Measurements from ENCODE around the gene RNF213.

RNF213 gene

DNA sequence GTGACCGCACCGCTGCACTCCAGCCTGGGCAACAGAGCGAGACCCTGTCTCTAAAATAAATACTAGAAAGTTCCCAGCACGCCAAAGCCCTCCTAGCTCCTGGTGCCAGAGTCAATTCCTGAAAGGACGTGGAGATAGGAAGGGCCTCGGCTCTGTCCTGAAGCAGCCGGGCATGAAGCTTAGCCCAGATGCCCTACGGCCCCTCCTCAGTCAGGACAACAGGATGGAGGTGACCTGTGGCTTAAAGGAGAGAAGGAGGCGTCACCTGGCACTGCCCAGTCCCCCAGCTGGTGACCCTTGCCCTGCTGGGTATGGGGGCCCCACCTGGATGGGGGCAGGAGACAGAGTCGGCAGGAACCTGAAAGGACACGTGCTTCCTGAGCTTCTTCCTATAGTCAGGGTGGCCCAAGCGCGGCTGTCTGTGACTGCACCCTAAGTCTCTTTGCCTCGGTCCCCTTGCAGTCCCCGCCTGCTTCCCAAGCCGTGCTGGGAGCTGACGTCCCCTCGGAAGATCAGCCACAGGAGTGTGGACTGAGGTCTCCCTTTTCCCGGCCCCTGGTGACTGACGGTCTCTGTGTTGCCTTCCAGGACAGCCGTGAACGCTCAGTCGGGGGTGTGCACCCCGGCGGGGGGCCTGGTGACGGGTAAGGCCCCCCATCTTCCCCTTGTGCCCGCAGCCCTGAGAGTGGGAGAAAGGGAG lies 14.9 kb upstream of the RNF213 start:
- Histone ChIP-seq H3K4me3 (ENCODE audit: low read depth in 1 of 2, low read length in 2 of 2) (no peak overlapping the region), H3K9me3 (ENCODE audit: low read length) (no peaks in the 10 kb centered on the region), H3K36me3 (ENCODE audit: insufficient read depth, low read length) (peaks cover 30% of the 10 kb centered on the region), H3K4me1 (ENCODE audit: insufficient read depth, low read length) (no peaks in the 10 kb centered on the region), H3K9ac (ENCODE audit: low read length) (no peak overlapping the region), H3K27ac (ENCODE audit: low read depth, low read length) (no peak overlapping the region), H3K27me3 (ENCODE audit: control insufficient read depth in 1 of 2, insufficient read depth in 2 of 2, low read length in 2 of 2) (no peaks in the 10 kb centered on the region)

GRCh38 chr17:80246266-80246681 lies 14.4 kb upstream of the RNF213 start:
- Histone ChIP-seq H3K27ac (ENCODE audit: low read depth, low read length) (no peak overlapping the region), H3K9ac (ENCODE audit: low read length) (no peak overlapping the region), H3K36me3 (ENCODE audit: insufficient read depth, low read length) (peaks cover 27% of the 10 kb centered on the region)

DNA sequence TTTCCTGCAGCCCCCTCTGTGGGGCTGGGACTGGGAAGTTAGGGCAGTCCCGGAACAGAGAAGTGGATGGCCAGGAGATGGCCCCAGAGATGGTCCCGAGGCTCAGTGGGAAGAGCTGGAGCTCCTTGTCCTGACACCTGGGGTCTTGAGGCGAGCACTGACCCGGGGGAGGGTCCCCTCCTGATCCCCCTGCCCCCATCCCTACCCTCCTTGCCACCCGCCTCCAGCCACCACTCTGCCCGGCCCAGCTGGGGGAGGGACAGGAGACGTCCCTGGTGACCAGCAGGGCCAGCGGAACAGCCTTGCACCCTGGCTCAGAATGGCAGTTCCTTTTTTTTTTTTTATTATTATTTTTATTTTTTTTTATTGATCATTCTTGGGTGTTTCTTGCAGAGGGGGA lies 13.9 kb upstream of the RNF213 start:
- Histone ChIP-seq H3K27me3 (ENCODE audit: control insufficient read depth in 1 of 2, insufficient read depth in 2 of 2, low read length in 2 of 2) (no peaks in the 10 kb centered on the region), H3K9me3 (ENCODE audit: low read length) (no peaks in the 10 kb centered on the region), H3K4me1 (ENCODE audit: insufficient read depth, low read length) (no peaks in the 10 kb centered on the region), H3K4me3 (ENCODE audit: low read depth in 1 of 2, low read length in 2 of 2) (no peak overlapping the region), H3K36me3 (ENCODE audit: insufficient read depth, low read length) (peaks cover 22% of the 10 kb centered on the region), H3K27ac (ENCODE audit: low read depth, low read length) (no peak overlapping the region), H3K9ac (ENCODE audit: low read length) (no peak overlapping the region)

More at GRCh38 chr17:80246266-80246681, 14.4 kb upstream of the RNF213 start:
- H3K4me1 ChIP-seq (ENCODE audit: insufficient read depth, low read length): no peaks in the 10 kb centered on the region
- no peak overlapping the region for H3K4me3 ChIP-seq (ENCODE audit: low read depth in 1 of 2, low read length in 2 of 2)
- H3K27me3 ChIP-seq (ENCODE audit: control insufficient read depth in 1 of 2, insufficient read depth in 2 of 2, low read length in 2 of 2): no peaks in the 10 kb centered on the region
- no peaks in the 10 kb centered on the region for H3K9me3 ChIP-seq (ENCODE audit: low read length)

DNA sequence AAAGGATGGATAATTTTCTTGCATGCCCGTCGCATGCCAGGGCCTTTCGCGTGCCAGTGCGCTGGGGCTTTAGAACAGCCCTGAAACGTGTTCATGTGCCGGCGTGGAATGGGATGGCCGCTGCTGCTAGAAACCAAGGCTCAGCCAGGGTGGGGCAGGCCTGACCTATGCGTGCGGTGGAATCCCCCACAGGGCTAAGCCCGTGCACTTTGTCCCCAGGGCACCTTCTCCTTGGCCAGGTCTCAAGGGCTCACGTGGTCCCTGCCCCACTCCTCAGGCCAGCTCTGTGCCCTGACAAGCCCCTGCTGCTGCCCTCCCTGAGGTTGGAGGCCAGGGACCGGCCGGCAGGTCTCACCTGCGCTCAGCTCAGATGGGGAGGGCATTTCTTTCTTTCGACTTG lies 13.1 kb upstream of the RNF213 start:
- no peaks in the 10 kb centered on the region for H3K27me3 ChIP-seq (ENCODE audit: control insufficient read depth in 1 of 2, insufficient read depth in 2 of 2, low read length in 2 of 2)
- no peak overlapping the region for H3K27ac ChIP-seq (ENCODE audit: low read depth, low read length)
- no peaks in the 10 kb centered on the region for H3K9me3 ChIP-seq (ENCODE audit: low read length)
- no peak overlapping the region for H3K4me3 ChIP-seq (ENCODE audit: low read depth in 1 of 2, low read length in 2 of 2)
- no peaks in the 10 kb centered on the region for H3K4me1 ChIP-seq (ENCODE audit: insufficient read depth, low read length)
- H3K9ac ChIP-seq (ENCODE audit: low read length): no peak overlapping the region
- H3K36me3 ChIP-seq (ENCODE audit: insufficient read depth, low read length): peaks cover 15% of the 10 kb centered on the region

DNA sequence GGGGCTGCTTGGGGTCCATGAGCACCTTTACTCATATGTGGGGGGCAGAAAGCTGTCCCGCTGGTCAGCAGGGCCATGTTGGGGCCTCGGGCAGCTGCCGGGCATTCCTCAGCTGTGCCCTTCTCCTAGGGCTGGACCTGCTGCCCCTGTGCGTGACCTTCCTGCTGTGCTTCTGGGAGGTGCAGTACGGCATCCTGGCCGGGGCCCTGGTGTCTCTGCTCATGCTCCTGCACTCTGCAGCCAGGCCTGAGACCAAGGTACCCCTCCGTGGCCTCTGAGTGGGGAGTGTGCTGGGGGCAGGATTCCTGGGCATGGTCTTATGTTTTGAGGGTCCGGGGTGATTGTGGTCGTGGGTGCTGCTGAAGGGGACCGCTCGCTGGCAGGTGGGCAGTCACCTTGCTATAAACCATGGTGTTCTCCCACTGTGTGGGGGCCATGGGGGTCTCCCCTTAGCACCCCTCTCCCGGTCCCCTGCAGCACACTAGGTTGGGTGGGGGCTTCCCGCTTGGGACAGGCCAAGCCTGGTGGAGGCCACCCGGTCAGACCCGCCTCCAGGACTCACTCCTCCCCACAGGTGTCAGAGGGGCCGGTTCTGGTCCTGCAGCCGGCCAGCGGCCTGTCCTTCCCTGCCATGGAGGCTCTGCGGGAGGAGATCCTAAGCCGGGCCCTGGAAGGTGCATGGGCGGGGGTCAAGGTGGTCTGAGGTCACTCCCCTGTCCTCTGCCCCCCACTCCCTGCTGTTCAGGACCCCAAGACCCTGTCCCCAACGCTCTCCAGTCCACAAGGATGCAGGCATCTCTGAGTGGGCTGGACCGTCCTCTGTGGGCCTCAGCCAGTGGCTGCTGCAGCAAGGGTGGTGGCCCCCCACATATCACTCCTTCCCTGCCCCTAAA lies 12.4 kb upstream of the RNF213 start:
- Histone ChIP-seq H3K27ac (ENCODE audit: low read depth, low read length) (no peak overlapping the region), H3K9ac (ENCODE audit: low read length) (no peak overlapping the region), H3K4me3 (ENCODE audit: low read depth in 1 of 2, low read length in 2 of 2) (no peak overlapping the region), H3K9me3 (ENCODE audit: low read length) (no peaks in the 10 kb centered on the region), H3K27me3 (ENCODE audit: control insufficient read depth in 1 of 2, insufficient read depth in 2 of 2, low read length in 2 of 2) (no peaks in the 10 kb centered on the region), H3K36me3 (ENCODE audit: insufficient read depth, low read length) (peaks cover 15% of the 10 kb centered on the region), H3K4me1 (ENCODE audit: insufficient read depth, low read length) (no peaks in the 10 kb centered on the region)

- peaks cover 13% of the 10 kb centered on the region for H3K36me3 ChIP-seq (ENCODE audit: insufficient read depth, low read length)
- H3K4me1 ChIP-seq (ENCODE audit: insufficient read depth, low read length): no peaks in the 10 kb centered on the region
- no peaks in the 10 kb centered on the region for H3K9me3 ChIP-seq (ENCODE audit: low read length)
- no peak overlapping the region for H3K27ac ChIP-seq (ENCODE audit: low read depth, low read length)
- no peak overlapping the region for H3K4me3 ChIP-seq (ENCODE audit: low read depth in 1 of 2, low read length in 2 of 2)
- H3K9ac ChIP-seq (ENCODE audit: low read length): no peak overlapping the region
- H3K27me3 ChIP-seq (ENCODE audit: control insufficient read depth in 1 of 2, insufficient read depth in 2 of 2, low read length in 2 of 2): no peaks in the 10 kb centered on the region
These were observed 11.6 kb upstream of the RNF213 start for GRCh38 chr17:80248894-80249710.

DNA sequence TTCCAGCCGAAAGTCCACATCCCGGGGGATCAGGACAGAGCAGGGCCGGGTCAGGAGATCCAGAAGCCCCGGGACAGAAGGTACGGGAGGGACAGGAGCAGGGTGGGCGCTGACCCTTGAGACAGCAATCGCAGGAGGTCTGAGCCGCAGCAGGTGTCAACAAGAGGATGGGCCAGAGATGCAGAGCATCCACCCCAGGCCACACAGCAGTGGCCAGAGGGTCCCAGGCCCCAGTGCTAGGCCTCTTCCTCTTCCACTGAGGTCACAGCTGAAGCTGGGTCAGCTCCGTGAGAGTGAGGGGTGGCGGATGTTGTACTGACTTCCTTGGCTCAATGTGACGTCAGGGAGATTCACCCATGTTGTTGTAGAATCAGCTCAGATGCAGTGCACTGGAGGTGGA lies 8.7 kb upstream of the RNF213 start:
- no peak overlapping the region for H3K4me3 ChIP-seq (ENCODE audit: low read depth in 1 of 2, low read length in 2 of 2)
- H3K9ac ChIP-seq (ENCODE audit: low read length): no peak overlapping the region
- no peaks in the 10 kb centered on the region for H3K9me3 ChIP-seq (ENCODE audit: low read length)
- H3K27me3 ChIP-seq (ENCODE audit: control insufficient read depth in 1 of 2, insufficient read depth in 2 of 2, low read length in 2 of 2): no peaks in the 10 kb centered on the region
- H3K27ac ChIP-seq (ENCODE audit: low read depth, low read length): no peak overlapping the region
- no peaks in the 10 kb centered on the region for H3K4me1 ChIP-seq (ENCODE audit: insufficient read depth, low read length)
- H3K36me3 ChIP-seq (ENCODE audit: insufficient read depth, low read length): no peaks in the 10 kb centered on the region

GRCh38 chr17:80252871-80253270 lies 7.8 kb upstream of the RNF213 start:
- Histone ChIP-seq H3K27ac (ENCODE audit: low read depth, low read length) (no peak overlapping the region), H3K9ac (ENCODE audit: low read length) (no peak overlapping the region), H3K36me3 (ENCODE audit: insufficient read depth, low read length) (no peaks in the 10 kb centered on the region), H3K4me3 (ENCODE audit: low read depth in 1 of 2, low read length in 2 of 2) (no peak overlapping the region), H3K9me3 (ENCODE audit: low read length) (no peaks in the 10 kb centered on the region), H3K4me1 (ENCODE audit: insufficient read depth, low read length) (no peaks in the 10 kb centered on the region), H3K27me3 (ENCODE audit: control insufficient read depth in 1 of 2, insufficient read depth in 2 of 2, low read length in 2 of 2) (no peaks in the 10 kb centered on the region)

DNA sequence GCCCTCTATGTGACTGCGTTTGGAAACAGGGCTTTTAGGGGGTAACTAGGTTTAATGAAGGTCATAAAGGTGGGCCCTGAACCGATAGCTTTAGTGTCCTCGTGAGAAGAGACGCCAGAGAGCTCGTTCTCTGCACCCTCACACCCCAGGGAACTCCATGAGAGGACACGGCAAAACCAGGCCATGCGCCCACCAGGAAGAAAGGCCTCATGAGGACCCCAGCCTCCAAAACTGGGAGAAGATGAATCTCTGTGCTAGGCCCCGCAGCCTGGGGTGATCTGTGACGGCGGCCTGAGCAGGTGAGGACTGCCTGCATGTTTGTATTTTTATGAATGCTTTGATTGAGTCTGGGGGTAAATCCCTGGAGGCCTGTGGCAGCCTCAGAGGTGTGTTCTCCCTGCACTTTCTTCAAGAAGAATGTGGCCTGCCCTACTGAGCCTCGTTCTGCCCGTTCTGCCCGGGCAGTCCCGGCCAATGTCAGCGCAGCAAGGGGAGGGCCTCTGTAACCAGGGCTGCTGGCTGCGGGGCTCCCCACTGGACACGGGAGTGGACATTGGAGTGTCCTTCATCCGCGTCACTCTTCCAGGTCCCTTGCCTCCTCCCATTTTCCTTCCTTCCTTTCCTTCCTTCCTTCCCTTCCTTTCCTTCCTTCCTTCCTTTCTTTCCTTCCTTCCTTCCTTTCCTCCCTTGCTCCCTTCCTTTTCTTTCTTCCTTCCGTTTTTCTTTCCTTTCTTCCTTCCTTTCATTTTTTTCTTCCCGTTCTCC lies 6.8 kb upstream of the RNF213 start:
- H3K36me3 ChIP-seq (ENCODE audit: insufficient read depth, low read length): no peaks in the 10 kb centered on the region

DNA sequence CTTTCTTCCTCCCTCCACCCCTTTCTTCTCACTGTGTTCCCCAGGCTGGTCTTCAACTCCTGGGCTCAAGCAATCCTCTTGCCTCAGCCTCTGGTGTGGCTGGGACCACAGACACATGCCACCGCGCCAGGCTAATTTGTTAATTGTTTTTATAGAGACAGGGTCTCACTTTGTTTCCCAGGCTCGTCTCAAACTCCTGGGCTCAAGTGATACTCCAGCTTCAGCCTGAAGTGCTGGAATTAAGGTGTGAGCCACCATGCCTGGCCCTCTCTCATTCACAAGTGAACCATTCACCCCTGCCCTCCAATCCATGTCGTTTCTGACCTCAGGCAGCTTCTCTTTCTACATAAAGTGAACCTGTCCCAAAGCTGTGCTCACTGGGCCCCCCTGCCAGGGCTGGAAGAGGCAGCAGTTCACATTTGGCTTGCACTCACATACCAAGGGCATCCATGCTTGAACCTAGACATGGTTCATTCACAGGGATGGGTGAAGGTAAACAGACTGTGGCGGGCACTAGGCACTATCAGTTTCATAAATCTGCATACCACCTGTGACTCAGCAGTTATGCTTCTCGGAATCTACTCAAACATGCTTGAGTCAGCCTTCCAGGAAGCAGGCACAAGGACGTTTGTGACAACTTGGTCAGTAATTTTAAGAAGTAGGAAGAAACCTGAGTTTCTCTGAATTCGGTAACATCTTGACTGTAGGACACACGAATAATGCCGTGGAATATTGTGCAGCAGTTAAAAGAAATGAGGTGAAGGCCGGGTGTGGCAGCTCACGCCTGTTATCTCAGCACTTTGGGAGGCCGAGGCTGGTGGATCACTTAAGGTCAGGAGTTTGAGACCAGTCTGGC lies 6.0 kb upstream of the RNF213 start:
- H3K36me3 ChIP-seq (ENCODE audit: insufficient read depth, low read length): no peaks in the 10 kb centered on the region
- peaks cover 2% of the 10 kb centered on the region for H3K4me1 ChIP-seq (ENCODE audit: insufficient read depth, low read length)
- H3K27me3 ChIP-seq (ENCODE audit: control insufficient read depth in 1 of 2, insufficient read depth in 2 of 2, low read length in 2 of 2): no peaks in the 10 kb centered on the region
- no peak overlapping the region for H3K9ac ChIP-seq (ENCODE audit: low read length)
- H3K4me3 ChIP-seq (ENCODE audit: low read depth in 1 of 2, low read length in 2 of 2): no peak overlapping the region
- H3K27ac ChIP-seq (ENCODE audit: low read depth, low read length): no peak overlapping the region
- no peaks in the 10 kb centered on the region for H3K9me3 ChIP-seq (ENCODE audit: low read length)

More for the DNA sequence above, 6.8 kb upstream of the RNF213 start:
- Histone ChIP-seq H3K4me3 (ENCODE audit: low read depth in 1 of 2, low read length in 2 of 2) (no peak overlapping the region), H3K9ac (ENCODE audit: low read length) (no peak overlapping the region), H3K27ac (ENCODE audit: low read depth, low read length) (no peak overlapping the region), H3K4me1 (ENCODE audit: insufficient read depth, low read length) (no peaks in the 10 kb centered on the region), H3K27me3 (ENCODE audit: control insufficient read depth in 1 of 2, insufficient read depth in 2 of 2, low read length in 2 of 2) (no peaks in the 10 kb centered on the region), H3K9me3 (ENCODE audit: low read length) (no peaks in the 10 kb centered on the region)
